ENCODE results near the gene SV2A.
"Not testable (repeated sequence)": the region's sequence is repeated elsewhere in the genome, so short reads cannot be mapped to it uniquely, and the experiment has no call there.

SV2A gene

GRCh38 chr1:149885339-149886120 lies 32.1 kb downstream of the SV2A start:
- DNase-seq = peak; percentile 96 to 99

- peak; percentile 58 to 95 for DNase-seq
These were observed 33.0 kb downstream of the SV2A start for GRCh38 chr1:149884433-149885338.

- DNase-seq = no peak
These were observed 33.9 kb downstream of the SV2A start for GRCh38 chr1:149883598-149884247.

GRCh38 chr1:149881876-149882275 lies 35.8 kb downstream of the SV2A start:
- DNase-seq = no peak

GRCh38 chr1:149879556-149879955 lies 38.1 kb downstream of the SV2A start:
- DNase-seq = no peak

- DNase-seq = no peak
These were observed 40.3 kb downstream of the SV2A start for GRCh38 chr1:149877211-149877946.

- not testable (repeated sequence) for DNase-seq
These were observed 44.6 kb downstream of the SV2A start for GRCh38 chr1:149873060-149873459.

GRCh38 chr1:149866887-149867286 lies 50.8 kb downstream of the SV2A start:
- DNase-seq = not testable (repeated sequence)

GRCh38 chr1:149861497-149862054 lies 56.1 kb downstream of the SV2A start:
- not testable (repeated sequence) for DNase-seq

- DNase-seq = not testable (repeated sequence)
These were observed 56.8 kb downstream of the SV2A start for GRCh38 chr1:149860684-149861496.

GRCh38 chr1:149860271-149860670 lies 57.4 kb downstream of the SV2A start:
- not testable (repeated sequence) for DNase-seq
